Erythroblast (primary cell): ENCODE measurements around the gene ATOX1.

ENCODE experiments used
- GATA1 ChIP-seq: IDR thresholded peaks from 2 replicates; pipeline ENCODE4 v1.6.1; 2011; ENCODE audit warnings: low read depth, mild to moderate bottlenecking, control low read depth, low read length, moderate library complexity
- POLR2A ChIP-seq: IDR thresholded peaks from 2 replicates; pipeline ENCODE4 v1.6.1; 2011; ENCODE audit warnings: mild to moderate bottlenecking, low read length

DNA sequence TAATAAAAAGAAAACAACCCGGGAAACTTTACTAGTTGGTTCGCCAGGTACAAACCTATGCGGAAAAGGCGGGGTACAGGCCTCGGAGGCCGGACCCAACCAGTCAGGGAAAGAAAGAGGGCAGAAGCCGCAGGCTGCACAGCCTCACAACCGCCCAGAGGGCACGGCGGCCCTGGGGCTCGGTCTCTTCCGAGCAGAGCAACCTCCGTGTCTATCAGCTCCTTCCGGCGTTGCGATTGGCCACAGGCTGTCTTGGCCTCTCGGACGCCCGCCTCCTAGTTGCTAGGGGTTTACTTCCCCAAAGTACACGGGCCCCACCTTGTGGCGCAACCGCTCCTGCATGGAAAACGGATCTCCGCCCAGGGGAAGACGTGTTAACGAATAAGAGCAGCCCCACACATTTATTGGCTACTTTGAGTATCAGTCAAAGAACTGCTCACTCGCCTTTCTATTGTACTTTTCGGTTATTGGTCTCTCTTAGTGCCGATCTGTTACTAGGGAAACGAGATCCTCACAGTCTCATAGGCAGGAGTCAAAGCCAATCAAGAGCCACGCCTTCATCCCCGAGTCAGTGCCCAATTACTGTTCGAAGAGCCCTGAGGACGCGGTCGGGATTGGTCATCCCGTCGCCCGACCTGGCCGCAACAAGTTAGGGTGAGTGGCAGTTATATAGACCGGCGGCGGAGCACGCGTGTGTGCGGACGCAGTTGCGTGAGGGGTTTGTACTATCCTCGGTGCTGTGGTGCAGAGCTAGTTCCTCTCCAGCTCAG lies 13.0 kb upstream of the ATOX1 start, which contains the start of gene G3BP1:
- TF ChIP-seq POLR2A (peak; percentile 98), GATA1 (no peak)
